Right lung (tissue), 5 donors: ENCODE measurements around the gene NTRK3. TPM values are rescaled to one million over a fixed set of nuclear protein-coding genes. Genes with fewer than 3 reads are reported as not detected.

Experiments
- DNase-seq, 2 donors: peaks; one replicate each; pipeline ENCODE4 v3.0.0-alpha.2; 2013
- polyA plus RNA-seq, 5 donors: library from polyadenylated mRNA; unstranded; fragments of 120-200 nt; gene quantifications; one replicate each; pipeline versions ENCODE4 v1.2.1 to v1.2.3, GENCODE V29; 2013; ENCODE audit warnings: inconsistent platforms in 1 of 5, low replicate concordance in 1 of 5; ENCODE audit not compliant: insufficient read length in 5 of 5, insufficient read depth in 1 of 5

NTRK3 gene
- polyA plus RNA-seq, 5 donors, result 6.9 to 9.9 (median 7.6) TPM

GRCh38 chr15:88231909-88232644, 24.5 kb downstream of the NTRK3 start:
- no peak for DNase-seq

GRCh38 chr15:88230823-88231222, 25.7 kb downstream of the NTRK3 start:
- no peak for DNase-seq

- DNase-seq, result no peak
Observed at GRCh38 chr15:88225461-88225860, 31.1 kb downstream of the NTRK3 start.

GRCh38 chr15:88223084-88223483, 33.5 kb downstream of the NTRK3 start:
- no peak for DNase-seq

GRCh38 chr15:88221836-88222235, 34.7 kb downstream of the NTRK3 start:
- no peak for DNase-seq

- no peak for DNase-seq
Observed at GRCh38 chr15:88220443-88221335, 35.9 kb downstream of the NTRK3 start.

- DNase-seq, result no peak
Observed at GRCh38 chr15:88219623-88220022, 36.9 kb downstream of the NTRK3 start.

- no peak for DNase-seq
Observed at GRCh38 chr15:88218557-88219221, 37.9 kb downstream of the NTRK3 start.

- DNase-seq, result no peak
Observed at GRCh38 chr15:88215066-88215648, 41.4 kb downstream of the NTRK3 start.

- DNase-seq, result no peak
Observed at GRCh38 chr15:88209111-88209510, 47.4 kb downstream of the NTRK3 start.

- no peak for DNase-seq
Observed at GRCh38 chr15:88208396-88208795, 48.1 kb downstream of the NTRK3 start.

- no peak for DNase-seq
Observed at GRCh38 chr15:88207565-88207964, 49.0 kb downstream of the NTRK3 start.

- no peak for DNase-seq
Observed at GRCh38 chr15:88204584-88204983, 52.0 kb downstream of the NTRK3 start.

GRCh38 chr15:88202231-88202630, 54.3 kb downstream of the NTRK3 start:
- no peak for DNase-seq

GRCh38 chr15:88201207-88201606, 55.3 kb downstream of the NTRK3 start:
- DNase-seq, result no peak

- DNase-seq, result no peak
Observed at GRCh38 chr15:88196961-88197360, 59.6 kb downstream of the NTRK3 start.

- no peak for DNase-seq
Observed at GRCh38 chr15:88194162-88194561, 62.4 kb downstream of the NTRK3 start.

GRCh38 chr15:88193415-88193814, 63.1 kb downstream of the NTRK3 start:
- DNase-seq, result no peak

- no peak for DNase-seq
Observed at GRCh38 chr15:88191812-88192165, 64.8 kb downstream of the NTRK3 start.

- no peak for DNase-seq
Observed at GRCh38 chr15:88190232-88190631, 66.3 kb downstream of the NTRK3 start.

GRCh38 chr15:88188300-88188699, 68.2 kb downstream of the NTRK3 start:
- DNase-seq, result peak; percentile 15 to 21

- no peak for DNase-seq
Observed at GRCh38 chr15:88187195-88187594, 69.3 kb downstream of the NTRK3 start.
